Keratinocyte (primary cell): ENCODE measurements around the gene CGGBP1. TPM values are rescaled to one million over a fixed set of nuclear protein-coding genes. Genes with fewer than 3 reads are reported as not detected.

ENCODE experiments used
- DNase-seq: peaks from one replicate; pipeline ENCODE4 v3.0.0-alpha.2; 2011; ENCODE audit warnings: low read depth, missing footprints, low spot score
- FAIRE-seq: peaks from 2 replicates; lab custom pipeline; 2011; peaks lifted over from hg19 to GRCh38; lab: Jason Lieb, UNC
- H2AFZ ChIP-seq: 2 replicates; pipeline ENCODE4 v1.6.0; 2012; ENCODE audit warnings: low read length, control low read depth, inconsistent platforms; ENCODE audit not compliant: control insufficient read depth
- H3K27ac ChIP-seq: 2 replicates; pipeline ENCODE4 v1.5.1; 2011; ENCODE audit warnings: low read length; ENCODE audit not compliant: control insufficient read depth, insufficient read depth
- H3K27me3 ChIP-seq: 3 replicates; pipeline ENCODE4 v1.6.0; 2011; ENCODE audit warnings: low read length; ENCODE audit not compliant: control insufficient read depth, insufficient read depth; ENCODE audit errors: extremely low read depth
- H3K36me3 ChIP-seq, 2 experiments: 2 replicates in 1 of 2; 3 replicates in 1 of 2; pipeline ENCODE4 v1.5.1; 2011; ENCODE audit warnings: low read length in 2 of 2, mild to moderate bottlenecking in 1 of 2; ENCODE audit not compliant: control insufficient read depth in 2 of 2, insufficient read depth in 2 of 2; ENCODE audit errors: extremely low read depth in 1 of 2
- H3K4me1 ChIP-seq: 3 replicates; pipeline ENCODE4 v1.5.1; 2011; ENCODE audit warnings: low read length; ENCODE audit not compliant: control insufficient read depth, insufficient read depth; ENCODE audit errors: extremely low read depth
- H3K4me2 ChIP-seq: 3 replicates; pipeline ENCODE4 v1.6.0; 2011; ENCODE audit warnings: low read depth, low read length; ENCODE audit not compliant: control insufficient read depth, insufficient read depth; ENCODE audit errors: extremely low read depth
- H3K4me3 ChIP-seq, 3 experiments: fragments of 200-600 bp in 1 of 3; sonication (generic) in 1 of 3; 2 replicates in 2 of 3; 3 replicates in 1 of 3; pipeline ENCODE4 v1.5.1; 2011 to 2016; ENCODE audit warnings: low read length in 3 of 3, mild to moderate bottlenecking in 3 of 3, control low read depth in 2 of 3, inconsistent platforms in 1 of 3, low read depth in 1 of 3, mixed read lengths in 1 of 3, mixed run types in 1 of 3, moderate library complexity in 1 of 3; ENCODE audit not compliant: control insufficient read depth in 2 of 3, insufficient read depth in 2 of 3; ENCODE audit errors: extremely low read depth in 1 of 3
- H3K79me2 ChIP-seq: 2 replicates; pipeline ENCODE4 v1.6.0; 2012; ENCODE audit warnings: low read length; ENCODE audit not compliant: control insufficient read depth, insufficient read depth
- H3K9ac ChIP-seq: 3 replicates; pipeline ENCODE4 v1.6.0; 2011; ENCODE audit warnings: low read length; ENCODE audit not compliant: control insufficient read depth, insufficient read depth; ENCODE audit errors: extremely low read depth
- H3K9me1 ChIP-seq: 3 replicates; pipeline ENCODE4 v1.6.0; 2011; ENCODE audit warnings: low read length; ENCODE audit not compliant: control insufficient read depth, insufficient read depth; ENCODE audit errors: extremely low read depth
- H3K9me3 ChIP-seq: 2 replicates; pipeline ENCODE4 v1.5.1; 2012; ENCODE audit warnings: low read depth, low read length; ENCODE audit not compliant: control insufficient read depth
- H4K20me1 ChIP-seq: 3 replicates; pipeline ENCODE4 v1.6.0; 2011; ENCODE audit warnings: low read length; ENCODE audit not compliant: control insufficient read depth, insufficient read depth; ENCODE audit errors: extremely low read depth
- EZH2 ChIP-seq: IDR thresholded peaks from one replicate; pipeline ENCODE4 v1.6.1; 2012; ENCODE audit warnings: inconsistent platforms, mild to moderate bottlenecking, low read length, moderate library complexity
- dilution Hi-C: fragments of 300-500 bp; cut with MboI; formaldehyde crosslinking; loops from one replicate; pipeline ENCODE4 v1.7.0; 2020; ENCODE audit warnings: low sequenced_read_pairs; ENCODE audit not compliant: extremely low pct_ligation_motif_present
- polyA plus RNA-seq, 5 experiments: library from polyadenylated mRNA; depleted of rRNA in 3 of 5; stranded (reverse) in 3 of 5; stranded (forward) in 1 of 5; unstranded in 1 of 5; fragments of >200 nt; gene quantifications; 1 replicate in 1 of 5; 2 replicates in 3 of 5; 3 replicates in 1 of 5; pipeline versions ENCODE4 v1.2.1 to v1.2.3, GENCODE V29; 2011 to 2012; ENCODE audit warnings: missing spikeins in 2 of 5, low read depth in 1 of 5, low replicate concordance in 1 of 5
- TF ChIP-seq, protein P1 (sequence below), 3 experiments: IDR thresholded peaks in 1 of 3; conservative IDR thresholded peaks in 1 of 3; optimal IDR thresholded peaks in 1 of 3; 2 replicates in 2 of 3; 3 replicates in 1 of 3; pipeline versions ENCODE3 to v1.5.1; 2011; ENCODE audit warnings: low read length in 3 of 3, mild to moderate bottlenecking in 3 of 3, moderate library complexity in 2 of 3, control low read depth in 1 of 3, inconsistent platforms in 1 of 3; ENCODE audit not compliant: insufficient read depth in 2 of 3; ENCODE audit errors: extremely low read depth in 1 of 3

CGGBP1 gene
- polyA plus RNA-seq, 1 donor (not counting 4 experiments of a cell fraction or from before 2014, with no cell fraction given), result 43.3 TPM

DNA sequence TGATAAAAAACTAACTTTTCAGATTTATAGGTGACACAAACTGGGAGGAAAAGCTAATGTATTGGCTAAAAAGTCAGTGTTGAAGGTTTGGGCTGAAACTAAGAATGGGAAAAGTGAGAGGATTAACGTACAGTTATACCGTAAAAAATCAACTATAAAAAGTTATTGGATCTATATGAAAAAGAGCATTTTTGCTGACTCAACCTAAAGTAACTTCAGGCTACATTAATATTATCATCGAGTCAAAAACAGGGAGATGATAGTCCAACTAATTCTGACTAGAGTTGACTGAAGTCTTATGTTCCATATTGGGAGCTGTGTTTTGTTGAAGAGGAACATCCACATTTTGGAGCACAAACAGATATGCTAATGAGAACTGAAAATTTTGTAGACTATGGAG, 20.1 kb upstream of the CGGBP1 start:
- no peaks in the 10 kb centered on the region for H3K27me3 ChIP-seq
- H3K9ac ChIP-seq, result no peak overlapping the region
- H3K9me3 ChIP-seq, result no peaks in the 10 kb centered on the region
- no peaks in the 10 kb centered on the region for H3K9me1 ChIP-seq
- peaks cover 4% of the 10 kb centered on the region for H4K20me1 ChIP-seq
- dilution Hi-C loops, result no loop called here
- TF ChIP-seq, protein P1, sequence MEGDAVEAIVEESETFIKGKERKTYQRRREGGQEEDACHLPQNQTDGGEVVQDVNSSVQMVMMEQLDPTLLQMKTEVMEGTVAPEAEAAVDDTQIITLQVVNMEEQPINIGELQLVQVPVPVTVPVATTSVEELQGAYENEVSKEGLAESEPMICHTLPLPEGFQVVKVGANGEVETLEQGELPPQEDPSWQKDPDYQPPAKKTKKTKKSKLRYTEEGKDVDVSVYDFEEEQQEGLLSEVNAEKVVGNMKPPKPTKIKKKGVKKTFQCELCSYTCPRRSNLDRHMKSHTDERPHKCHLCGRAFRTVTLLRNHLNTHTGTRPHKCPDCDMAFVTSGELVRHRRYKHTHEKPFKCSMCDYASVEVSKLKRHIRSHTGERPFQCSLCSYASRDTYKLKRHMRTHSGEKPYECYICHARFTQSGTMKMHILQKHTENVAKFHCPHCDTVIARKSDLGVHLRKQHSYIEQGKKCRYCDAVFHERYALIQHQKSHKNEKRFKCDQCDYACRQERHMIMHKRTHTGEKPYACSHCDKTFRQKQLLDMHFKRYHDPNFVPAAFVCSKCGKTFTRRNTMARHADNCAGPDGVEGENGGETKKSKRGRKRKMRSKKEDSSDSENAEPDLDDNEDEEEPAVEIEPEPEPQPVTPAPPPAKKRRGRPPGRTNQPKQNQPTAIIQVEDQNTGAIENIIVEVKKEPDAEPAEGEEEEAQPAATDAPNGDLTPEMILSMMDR (optimal IDR thresholded peaks at IDR 0.05 in 1 of 3, IDR thresholded peaks at IDR 0.05 in 1 of 3, conservative IDR thresholded peaks at IDR 0.05 in 1 of 3; ENCODE audit: extremely low read depth in 1 of 3, insufficient read depth in 2 of 3, low read length in 3 of 3), result no peak
- H3K4me2 ChIP-seq, result no peak overlapping the region
- H2AFZ ChIP-seq, result no peak overlapping the region
- peaks cover 0 to 1% of the 10 kb centered on the region in 2 experiments for H3K36me3 ChIP-seq
- peaks cover 82% of the 10 kb centered on the region for H3K79me2 ChIP-seq
- no peak overlapping the region for H3K27ac ChIP-seq
- H3K4me1 ChIP-seq, result peaks cover 8% of the 10 kb centered on the region
- DNase-seq, result no peak
- no peak overlapping the region for H3K4me3 ChIP-seq
- no peak for FAIRE-seq

DNA sequence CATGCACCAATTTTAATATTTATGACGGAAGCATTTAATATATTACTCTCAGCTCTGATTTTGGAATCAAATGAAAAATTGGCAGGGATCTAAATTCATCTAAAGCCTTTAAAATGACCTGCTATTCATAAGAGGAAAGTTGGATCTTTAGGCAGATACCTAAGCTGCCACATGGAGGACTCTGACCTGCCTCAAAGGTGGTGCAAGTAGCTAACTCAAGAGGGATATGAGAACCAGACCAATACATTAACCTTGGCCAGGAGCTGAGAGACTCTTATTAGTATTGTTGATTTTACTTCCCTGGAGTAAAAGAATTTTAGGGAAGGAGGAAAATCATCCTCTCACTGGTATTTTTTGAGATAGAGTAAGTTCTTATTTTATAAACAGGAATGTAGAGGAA, 17.9 kb upstream of the CGGBP1 start:
- H3K27ac ChIP-seq, result no peak overlapping the region
- TF ChIP-seq EZH2, result no peak
- TF ChIP-seq, protein P1 (optimal IDR thresholded peaks at IDR 0.05 in 1 of 3, IDR thresholded peaks at IDR 0.05 in 1 of 3, conservative IDR thresholded peaks at IDR 0.05 in 1 of 3; ENCODE audit: extremely low read depth in 1 of 3, insufficient read depth in 2 of 3, low read length in 3 of 3), result no peak
- no peak overlapping the region for H3K4me3 ChIP-seq
- H3K9me3 ChIP-seq, result no peaks in the 10 kb centered on the region
- H3K4me1 ChIP-seq, result peaks cover 8% of the 10 kb centered on the region
- FAIRE-seq (no peak), DNase-seq (no peak)
- dilution Hi-C loops, result no loop called here
- H3K27me3 ChIP-seq, result no peaks in the 10 kb centered on the region
- no peaks in the 10 kb centered on the region for H3K9me1 ChIP-seq
- peaks cover 83% of the 10 kb centered on the region for H3K79me2 ChIP-seq
- H2AFZ ChIP-seq, result no peak overlapping the region
- H3K9ac ChIP-seq, result no peak overlapping the region
- H4K20me1 ChIP-seq, result peaks cover 4% of the 10 kb centered on the region
- H3K4me2 ChIP-seq, result no peak overlapping the region
- H3K36me3 ChIP-seq, result peaks cover 0 to 1% of the 10 kb centered on the region in 2 experiments
